Natural killer cell (primary cell): ENCODE data around the gene EIF2B5. TPM values are rescaled to one million over a fixed set of nuclear protein-coding genes. Genes with fewer than 3 reads are reported as not detected.

ENCODE experiments used
- ATAC-seq, 3 donors: fragments of 150-1000 bp in 2 of 3; fragments of 200-7000 bp in 1 of 3; cut with Tn5 transposase; 1 replicate in 1 of 3; 2 replicates in 2 of 3; pipeline ENCODE4 v1.10.0; 2021; ENCODE audit warnings: mild to moderate bottlenecking in 2 of 3, moderate library complexity in 2 of 3
- DNase-seq, 2 donors: peaks; one replicate each; pipeline versions ENCODE4 v3.0.0 to v3.0.0-alpha.2; 2013 to 2021; ENCODE audit warnings: mixed read lengths in 1 of 2
- H3K27ac ChIP-seq: one replicate; pipeline ENCODE4 v1.5.1; 2013; ENCODE audit warnings: mild to moderate bottlenecking, low read length
- H3K27me3 ChIP-seq: one replicate; pipeline ENCODE4 v1.6.1; 2013; ENCODE audit warnings: low read length; ENCODE audit not compliant: control insufficient read depth, insufficient read depth
- H3K36me3 ChIP-seq: one replicate; pipeline ENCODE4 v1.6.1; 2013; ENCODE audit warnings: low read length; ENCODE audit not compliant: control insufficient read depth, insufficient read depth
- H3K4me1 ChIP-seq: one replicate; pipeline ENCODE4 v1.6.1; 2013; ENCODE audit warnings: low read length; ENCODE audit not compliant: control insufficient read depth, insufficient read depth
- H3K4me3 ChIP-seq: one replicate; pipeline ENCODE4 v1.5.1; 2013; ENCODE audit warnings: low read length
- H3K9me3 ChIP-seq: one replicate; pipeline ENCODE4 v1.6.1; 2013; ENCODE audit warnings: low read length; ENCODE audit not compliant: control insufficient read depth, insufficient read depth
- H3K27ac Mint-ChIP-seq, 2 donors: one replicate each; pipeline ENCODE4 v1.8.0; 2022; ENCODE audit warnings: mild to moderate bottlenecking in 2 of 2, mixed read lengths in 2 of 2, moderate library complexity in 1 of 2
- H3K27me3 Mint-ChIP-seq, 2 donors: one replicate each; pipeline ENCODE4 v1.8.0; 2022; ENCODE audit warnings: low read depth in 2 of 2, mixed read lengths in 2 of 2
- H3K36me3 Mint-ChIP-seq: one replicate; pipeline ENCODE4 v1.8.0; 2022; ENCODE audit warnings: mixed read lengths
- H3K4me1 Mint-ChIP-seq, 2 donors: one replicate each; pipeline ENCODE4 v1.8.0; 2022; ENCODE audit warnings: mixed read lengths in 2 of 2
- H3K4me3 Mint-ChIP-seq: one replicate; pipeline ENCODE4 v1.8.0; 2022; ENCODE audit warnings: mild to moderate bottlenecking, moderate library complexity, mixed read lengths
- H3K9me3 Mint-ChIP-seq, 2 donors: one replicate each; pipeline ENCODE4 v1.8.0; 2022; ENCODE audit warnings: mixed read lengths in 2 of 2
- CTCF ChIP-seq: fragments of 200-600 bp; IDR thresholded peaks from one replicate; pipeline ENCODE4 v1.8.0; 2022; ENCODE audit warnings: antibody characterized with exemption
- WGBS: methylation state at CpG from one replicate; pipeline ENCODE4 v1.1.7; 2013; ENCODE audit warnings: missing lambda C conversion rate; ENCODE audit not compliant: insufficient coverage; 5-methylcytosine and 5-hydroxymethylcytosine counted together
- intact Hi-C: fragments of 100-400 bp; cut with micrococcal nuclease; formaldehyde crosslinking; loops from one replicate; pipeline ENCODE4 v1.14.2; 2022
- total RNA-seq, 4 donors: library from RNA; stranded (reverse); fragments of 120-200 nt in 1 of 4; gene quantifications; one replicate each; pipeline versions ENCODE4 v1.2.3 to v1.2.4, GENCODE V29; 2013 to 2022

EIF2B5 gene
- total RNA-seq, 3 donors from 2014 or later (not counting 1 experiment from before 2014, with no cell fraction given) = 44.5 to 59.4 (median 54.8) TPM

- H3K4me1 ChIP-seq = peaks cover 30% of the 10 kb centered on the region
- H3K36me3 ChIP-seq = peaks cover 45% of the 10 kb centered on the region
- Mint-ChIP-seq H3K4me1 (peaks cover 25 to 32% of the 10 kb centered on the region in 2 donors), H3K27ac (no peak overlapping the region), H3K27me3 (no peaks in the 10 kb centered on the region), H3K4me3 (peak overlapping the region; percentile 68), H3K36me3 (no peaks in the 10 kb centered on the region), H3K9me3 (no peaks in the 10 kb centered on the region)
- WGBS = 79% methylated on average over 19 of the region's 19 CpGs
- H3K27ac ChIP-seq = no peak overlapping the region
- ATAC-seq (no peak), DNase-seq (no peak)
- no peaks in the 10 kb centered on the region for H3K9me3 ChIP-seq
- H3K27me3 ChIP-seq = no peaks in the 10 kb centered on the region
- TF ChIP-seq CTCF = no peak
- H3K4me3 ChIP-seq = no peak overlapping the region
- intact Hi-C loops = no loop called here
These were observed 41.5 kb downstream of the EIF2B5 start for GRCh38 chr3:184176377-184177330.

GRCh38 chr3:184177331-184177731 is 42.2 kb downstream of the EIF2B5 start:
- peaks cover 52% of the 10 kb centered on the region for H3K36me3 ChIP-seq
- 83% methylated on average over 4 of the region's 4 CpGs for WGBS
- H3K9me3 ChIP-seq = no peaks in the 10 kb centered on the region
- H3K4me3 ChIP-seq = no peak overlapping the region
- no peak overlapping the region for H3K27ac ChIP-seq
- no peak for TF ChIP-seq CTCF
- intact Hi-C loops = no loop called here
- H3K9me3 Mint-ChIP-seq = no peaks in the 10 kb centered on the region
- H3K4me1 Mint-ChIP-seq = peaks cover 25 to 31% of the 10 kb centered on the region in 2 donors
- H3K4me3 Mint-ChIP-seq = peak overlapping the region; percentile 40
- peaks cover 30% of the 10 kb centered on the region for H3K4me1 ChIP-seq
- H3K27me3 ChIP-seq = no peaks in the 10 kb centered on the region
- no peaks in the 10 kb centered on the region for H3K36me3 Mint-ChIP-seq
- H3K27me3 Mint-ChIP-seq = no peaks in the 10 kb centered on the region
- no peak overlapping the region for H3K27ac Mint-ChIP-seq
- no peak for ATAC-seq
- no peak for DNase-seq

- H3K4me1 Mint-ChIP-seq = peaks cover 25 to 31% of the 10 kb centered on the region in 2 donors
- no peaks in the 10 kb centered on the region for H3K36me3 Mint-ChIP-seq
- H3K9me3 Mint-ChIP-seq = no peaks in the 10 kb centered on the region
- DNase-seq (no peak), ATAC-seq (no peak)
- H3K27me3 Mint-ChIP-seq = no peaks in the 10 kb centered on the region
- peaks cover 57% of the 10 kb centered on the region for H3K36me3 ChIP-seq
- intact Hi-C loops = no loop called here
- no peak overlapping the region for H3K4me3 ChIP-seq
- no peaks in the 10 kb centered on the region for H3K27me3 ChIP-seq
- peaks cover 30% of the 10 kb centered on the region for H3K4me1 ChIP-seq
- no peaks in the 10 kb centered on the region for H3K9me3 ChIP-seq
- WGBS = 96% methylated on average over 14 of the region's 14 CpGs
- H3K27ac Mint-ChIP-seq = peak overlapping the region in 1 of 2 donors; percentile 34
- H3K4me3 Mint-ChIP-seq = no peak overlapping the region
- no peak for TF ChIP-seq CTCF
- no peak overlapping the region for H3K27ac ChIP-seq
These were observed 42.7 kb downstream of the EIF2B5 start for GRCh38 chr3:184177767-184178306.
